Gastrocnemius medialis (tissue), 4 donors: Measurements from ENCODE around the gene AKR1C1. TPM values are rescaled to one million over a fixed set of nuclear protein-coding genes. Genes with fewer than 3 reads are reported as not detected.
A peak's percentile ranks its signal among the peaks of the same experiment; 100 is the strongest.
"Not testable (repeated sequence)": the region's sequence is repeated elsewhere in the genome, so short reads cannot be mapped to it uniquely, and the experiment has no call there.

Experiments
- ATAC-seq, 2 donors: fragments of 150-250 bp; one replicate each; pipeline ENCODE4 v1.9.1; 2016
- DNase-seq, 2 donors: peaks; one replicate each; pipeline ENCODE4 v3.0.0-alpha.2; 2019
- H3K27ac ChIP-seq, 4 donors: fragments of 200-600 bp; sonication (generic); 1 replicate in 1 of 4; 2 replicates in 3 of 4; pipeline ENCODE4 v1.5.1; 2016 to 2018; ENCODE audit warnings: mild to moderate bottlenecking in 2 of 4, moderate library complexity in 1 of 4
- H3K27me3 ChIP-seq, 3 donors: fragments of 200-600 bp; sonication (generic) in 2 of 3; 1 replicate in 1 of 3; 2 replicates in 2 of 3; pipeline versions ENCODE4 v1.5.1 to v1.6.0; 2016 to 2019; ENCODE audit warnings: mild to moderate bottlenecking in 1 of 3, moderate library complexity in 1 of 3
- H3K36me3 ChIP-seq, 2 donors: fragments of 200-600 bp; sonication (generic) in 1 of 2; one replicate each; pipeline ENCODE4 v1.5.1; 2017 to 2018
- H3K4me1 ChIP-seq, 2 donors: fragments of 200-600 bp; sonication (generic) in 1 of 2; one replicate each; pipeline ENCODE4 v1.5.1; 2016 to 2017; ENCODE audit warnings: mild to moderate bottlenecking in 2 of 2
- H3K4me3 ChIP-seq, 4 donors: fragments of 200-600 bp; sonication (generic) in 3 of 4; 1 replicate in 1 of 4; 2 replicates in 3 of 4; pipeline ENCODE4 v1.5.1; 2016 to 2019; ENCODE audit warnings: mild to moderate bottlenecking in 2 of 4
- H3K9me3 ChIP-seq, 3 donors: fragments of 200-600 bp; sonication (generic) in 2 of 3; 1 replicate in 1 of 3; 2 replicates in 2 of 3; pipeline ENCODE4 v1.5.1; 2016 to 2019
- CTCF ChIP-seq, 5 experiments: fragments of 450-650 bp in 3 of 5; fragments of 200-600 bp in 2 of 5; sonication (generic) in 2 of 5; IDR thresholded peaks in 4 of 5; conservative IDR thresholded peaks in 1 of 5; 1 replicate in 4 of 5; 2 replicates in 1 of 5; pipeline ENCODE4 v1.5.1; 2016 to 2019; ENCODE audit warnings: antibody characterized with exemption in 5 of 5, mild to moderate bottlenecking in 3 of 5, moderate library complexity in 3 of 5
- POLR2A ChIP-seq, 2 donors: fragments of 450-650 bp; IDR thresholded peaks; one replicate each; pipeline ENCODE4 v1.6.1; 2017; ENCODE audit warnings: antibody characterized with exemption in 2 of 2, mild to moderate bottlenecking in 2 of 2, moderate library complexity in 2 of 2
- in situ Hi-C, 4 donors: fragments of 200-750 bp; cut with MboI; loops; one replicate each; pipeline versions ENCODE4 v1.15.0 to v1.8.0; 2017; ENCODE audit warnings: low sequenced_read_pairs in 4 of 4
- intact Hi-C: fragments of 100-400 bp; cut with DNase I; formaldehyde crosslinking; loops from one replicate; pipeline ENCODE4 v1.15.1; 2023; ENCODE audit warnings: low total_unique reads
- total RNA-seq, 4 donors: library from RNA; depleted of rRNA; stranded (reverse); fragments of >200 nt; gene quantifications; one replicate each; pipeline versions ENCODE4 v1.1.0 to v1.2.3, GENCODE V29; 2016

Gene AKR1C1
- total RNA-seq, result 100 to 1,000 TPM; 203 to 254 (median 208) TPM

- in situ Hi-C loops, H3K27me3 ChIP-seq, H3K4me1 ChIP-seq, intact Hi-C loops, H3K36me3 ChIP-seq, H3K9me3 ChIP-seq: not testable (repeated sequence)
- peak; percentile 99 to 100 for ATAC-seq
- Histone ChIP-seq H3K27ac (peak within 1 kb of the TSS; percentile 62 to 71 (median 66)), H3K4me3 (peak within 1 kb of the TSS; percentile 45 to 48 (median 47))
- peak in 1 of 2 donors; percentile 43 for DNase-seq
- TF ChIP-seq POLR2A (IDR thresholded peaks at IDR 0.05), result peak; percentile 17 to 45
Measured at GRCh38 chr10:4962876-4963814, at the start of gene AKR1C1. Gene AKR1C1, plus strand, starts transcription at chr10:4963415. Its CDS starts 30 bp downstream, at chr10:4963445.

GRCh38 chr10:4914213-4914850 lies 48.9 kb upstream of the AKR1C1 start:
- Histone ChIP-seq H3K36me3 (no peaks in the 10 kb centered on the region), H3K27ac (no peak overlapping the region), H3K4me1 (no peaks in the 10 kb centered on the region), H3K9me3 (no peaks in the 10 kb centered on the region), H3K4me3 (no peak overlapping the region), H3K27me3 (no peaks in the 10 kb centered on the region)
- in situ Hi-C loops (no loop called here), intact Hi-C loops (no loop called here)
- no peak for DNase-seq
- no peak for TF ChIP-seq POLR2A (IDR thresholded peaks at IDR 0.05)
- TF ChIP-seq CTCF (IDR thresholded peaks at IDR 0.05 in 4 of 5, conservative IDR thresholded peaks at IDR 0.05 in 1 of 5), result no peak
- ATAC-seq, result no peak

GRCh38 chr10:4916086-4916716 lies 47.0 kb upstream of the AKR1C1 start:
- intact Hi-C loops, result no loop called here
- no peak for DNase-seq

GRCh38 chr10:4918236-4918635 lies 45.0 kb upstream of the AKR1C1 start:
- H3K36me3 ChIP-seq, result no peaks in the 10 kb centered on the region
- H3K4me1 ChIP-seq, result no peaks in the 10 kb centered on the region
- intact Hi-C loops, result no loop called here
- H3K9me3 ChIP-seq, result no peaks in the 10 kb centered on the region
- TF ChIP-seq POLR2A (IDR thresholded peaks at IDR 0.05) (no peak), CTCF (IDR thresholded peaks at IDR 0.05 in 4 of 5, conservative IDR thresholded peaks at IDR 0.05 in 1 of 5) (no peak)
- in situ Hi-C loops, result no loop called here
- H3K27me3 ChIP-seq, result no peaks in the 10 kb centered on the region
- DNase-seq (no peak), ATAC-seq (no peak)
- no peak overlapping the region for H3K27ac ChIP-seq
- H3K4me3 ChIP-seq, result no peak overlapping the region

More at GRCh38 chr10:4916086-4916716, 47.0 kb upstream of the AKR1C1 start:
- Histone ChIP-seq H3K36me3 (no peaks in the 10 kb centered on the region), H3K27ac (no peak overlapping the region), H3K27me3 (no peaks in the 10 kb centered on the region), H3K9me3 (no peaks in the 10 kb centered on the region), H3K4me3 (no peak overlapping the region), H3K4me1 (no peaks in the 10 kb centered on the region)
- no peak for TF ChIP-seq POLR2A (IDR thresholded peaks at IDR 0.05)
- TF ChIP-seq CTCF (IDR thresholded peaks at IDR 0.05 in 4 of 5, conservative IDR thresholded peaks at IDR 0.05 in 1 of 5), result no peak
- no peak for ATAC-seq
- in situ Hi-C loops, result no loop called here

GRCh38 chr10:4924482-4924881 lies 38.7 kb upstream of the AKR1C1 start:
- H3K27ac ChIP-seq, H3K9me3 ChIP-seq, H3K36me3 ChIP-seq, ATAC-seq, H3K27me3 ChIP-seq, H3K4me1 ChIP-seq, H3K4me3 ChIP-seq, DNase-seq, intact Hi-C loops, in situ Hi-C loops: not testable (repeated sequence)
